ENCODE results near the gene RGL4. TPM values are rescaled to one million over a fixed set of nuclear protein-coding genes. Genes with fewer than 3 reads are reported as not detected.

Gene RGL4
- total RNA-seq, 4 donors from 2014 or later, result 0.25 to 1.3 TPM; not detected in 2

GRCh38 chr22:23704829-23705228, 14.0 kb downstream of the RGL4 start:
- Histone ChIP-seq H3K27ac (no peak overlapping the region), H3K9me3 (no peaks in the 10 kb centered on the region), H3K27me3 (no peaks in the 10 kb centered on the region), H3K4me3 (replicated peaks in 1 of 3) (no peak overlapping the region), H3K36me3 (peaks cover 40 to 52% of the 10 kb centered on the region in 2 donors), H3K4me1 (no peaks in the 10 kb centered on the region)
- intact Hi-C loops (cut with DNase I), result no loop called here
- WGBS, 2 donors, result 91 to 95% methylated on average over 3 of the region's 3 CpGs
- DNase-seq, result no peak
- TF ChIP-seq CTCF (IDR thresholded peaks at IDR 0.05), result no peak
- TF ChIP-seq POLR2A (IDR thresholded peaks at IDR 0.05), result no peak

GRCh38 chr22:23705358-23705757, 14.5 kb downstream of the RGL4 start:
- TF ChIP-seq POLR2A (IDR thresholded peaks at IDR 0.05) (no peak), CTCF (IDR thresholded peaks at IDR 0.05) (no peak)
- WGBS, 2 donors, result 88 to 90% methylated on average over 3 of the region's 3 CpGs
- H3K4me1 ChIP-seq, result no peaks in the 10 kb centered on the region
- DNase-seq, result no peak
- no peak overlapping the region for H3K27ac ChIP-seq
- H3K27me3 ChIP-seq, result no peaks in the 10 kb centered on the region
- H3K36me3 ChIP-seq, result peaks cover 40 to 49% of the 10 kb centered on the region in 2 donors
- no peaks in the 10 kb centered on the region for H3K9me3 ChIP-seq
- no peak overlapping the region for H3K4me3 ChIP-seq (replicated peaks in 1 of 3)
- intact Hi-C loops (cut with DNase I), result no loop called here

GRCh38 chr22:23708270-23708669, 17.5 kb downstream of the RGL4 start:
- intact Hi-C loops (cut with DNase I), result no loop called here
- H3K36me3 ChIP-seq, result peaks cover 40 to 56% of the 10 kb centered on the region in 2 donors

GRCh38 chr22:23709107-23709506, 18.3 kb downstream of the RGL4 start:
- WGBS, 2 donors, result 94 to 96% methylated on average over 2 of the region's 2 CpGs
- H3K27me3 ChIP-seq, result no peaks in the 10 kb centered on the region
- H3K36me3 ChIP-seq, result peaks cover 40 to 56% of the 10 kb centered on the region in 2 donors
- DNase-seq, result no peak
- no peaks in the 10 kb centered on the region for H3K4me1 ChIP-seq
- no peak overlapping the region for H3K27ac ChIP-seq
- H3K4me3 ChIP-seq (replicated peaks in 1 of 3), result no peak overlapping the region
- no peaks in the 10 kb centered on the region for H3K9me3 ChIP-seq
- TF ChIP-seq POLR2A (IDR thresholded peaks at IDR 0.05) (no peak), CTCF (IDR thresholded peaks at IDR 0.05) (no peak)
- intact Hi-C loops (cut with DNase I), result no loop called here

More at GRCh38 chr22:23708270-23708669, 17.5 kb downstream of the RGL4 start:
- WGBS, 2 donors, result 94 to 98% methylated on average over 1 of the region's 1 CpG
- Histone ChIP-seq H3K4me1 (no peaks in the 10 kb centered on the region), H3K27me3 (no peaks in the 10 kb centered on the region), H3K27ac (no peak overlapping the region), H3K9me3 (no peaks in the 10 kb centered on the region), H3K4me3 (replicated peaks in 1 of 3) (no peak overlapping the region)
- DNase-seq, result no peak
- TF ChIP-seq CTCF (IDR thresholded peaks at IDR 0.05) (no peak), POLR2A (IDR thresholded peaks at IDR 0.05) (no peak)

GRCh38 chr22:23712256-23712655, 21.4 kb downstream of the RGL4 start:
- WGBS, 2 donors, result 93 to 94% methylated on average over 12 of the region's 12 CpGs
- Histone ChIP-seq H3K27ac (no peak overlapping the region), H3K4me1 (peaks cover 8% of the 10 kb centered on the region in 2 donors), H3K4me3 (replicated peaks in 1 of 3) (no peak overlapping the region), H3K36me3 (peaks cover 16 to 39% of the 10 kb centered on the region in 2 donors), H3K27me3 (no peaks in the 10 kb centered on the region), H3K9me3 (no peaks in the 10 kb centered on the region)
- TF ChIP-seq POLR2A (IDR thresholded peaks at IDR 0.05) (no peak), CTCF (IDR thresholded peaks at IDR 0.05) (no peak)
- intact Hi-C loops (cut with DNase I), result no loop called here
- no peak for DNase-seq
